ENCODE results near the gene H3-3A. TPM values are rescaled to one million over a fixed set of nuclear protein-coding genes. Genes with fewer than 3 reads are reported as not detected.

H3-3A gene
- total and polyA plus RNA-seq, 8 donors: 444 to 1,270 (median 1,187) TPM

GRCh38 chr1:226093621-226094020 lies 31.1 kb downstream of the H3-3A start:
- Histone ChIP-seq H3K4me1 (no peaks in the 10 kb centered on the region), H3K27me3 (no peaks in the 10 kb centered on the region), H3K27ac (no peak overlapping the region), H3K9me3 (no peaks in the 10 kb centered on the region), H3K36me3 (no peaks in the 10 kb centered on the region), H3K4me3 (no peak overlapping the region)
- TF ChIP-seq CTCF (IDR thresholded peaks at IDR 0.05): no peak
- intact Hi-C loops (cut with DNase I): no loop called here
- DNase-seq (no peak), ATAC-seq (no peak)

DNA sequence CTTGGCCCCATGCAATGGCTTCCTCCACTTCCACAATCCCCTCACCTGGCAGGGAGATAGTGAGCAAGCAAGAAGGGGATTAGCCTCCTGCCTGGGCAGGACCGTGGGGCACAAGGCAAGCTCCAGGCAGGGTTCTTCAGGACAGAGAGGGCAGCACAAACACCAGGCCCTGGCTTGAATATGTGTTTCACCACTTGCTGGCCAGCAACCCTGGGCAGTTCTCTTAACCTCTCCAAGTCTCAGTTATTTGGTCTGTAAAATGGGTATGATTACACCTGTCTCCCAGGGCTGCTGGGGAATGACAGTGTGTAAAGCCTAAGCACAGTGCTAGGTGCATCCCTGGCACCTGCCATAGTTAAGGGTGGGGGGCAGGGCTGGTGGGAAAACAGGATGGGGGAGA lies 31.9 kb downstream of the H3-3A start:
- TF ChIP-seq CTCF (IDR thresholded peaks at IDR 0.05): no peak
- Histone ChIP-seq H3K36me3 (no peaks in the 10 kb centered on the region), H3K4me3 (no peak overlapping the region), H3K9me3 (no peaks in the 10 kb centered on the region), H3K27ac (no peak overlapping the region), H3K27me3 (no peaks in the 10 kb centered on the region), H3K4me1 (no peaks in the 10 kb centered on the region)
- ATAC-seq (no peak), DNase-seq (no peak)
- intact Hi-C loops (cut with DNase I): no loop called here

GRCh38 chr1:226095286-226095685 lies 32.8 kb downstream of the H3-3A start:
- Histone ChIP-seq H3K27ac (no peak overlapping the region), H3K4me3 (no peak overlapping the region), H3K36me3 (no peaks in the 10 kb centered on the region), H3K4me1 (peaks cover under 1 to 3% of the 10 kb centered on the region in 2 donors), H3K9me3 (no peaks in the 10 kb centered on the region), H3K27me3 (no peaks in the 10 kb centered on the region)
- ATAC-seq (no peak), DNase-seq (no peak)
- TF ChIP-seq CTCF (IDR thresholded peaks at IDR 0.05): no peak
- intact Hi-C loops (cut with DNase I): no loop called here

DNA sequence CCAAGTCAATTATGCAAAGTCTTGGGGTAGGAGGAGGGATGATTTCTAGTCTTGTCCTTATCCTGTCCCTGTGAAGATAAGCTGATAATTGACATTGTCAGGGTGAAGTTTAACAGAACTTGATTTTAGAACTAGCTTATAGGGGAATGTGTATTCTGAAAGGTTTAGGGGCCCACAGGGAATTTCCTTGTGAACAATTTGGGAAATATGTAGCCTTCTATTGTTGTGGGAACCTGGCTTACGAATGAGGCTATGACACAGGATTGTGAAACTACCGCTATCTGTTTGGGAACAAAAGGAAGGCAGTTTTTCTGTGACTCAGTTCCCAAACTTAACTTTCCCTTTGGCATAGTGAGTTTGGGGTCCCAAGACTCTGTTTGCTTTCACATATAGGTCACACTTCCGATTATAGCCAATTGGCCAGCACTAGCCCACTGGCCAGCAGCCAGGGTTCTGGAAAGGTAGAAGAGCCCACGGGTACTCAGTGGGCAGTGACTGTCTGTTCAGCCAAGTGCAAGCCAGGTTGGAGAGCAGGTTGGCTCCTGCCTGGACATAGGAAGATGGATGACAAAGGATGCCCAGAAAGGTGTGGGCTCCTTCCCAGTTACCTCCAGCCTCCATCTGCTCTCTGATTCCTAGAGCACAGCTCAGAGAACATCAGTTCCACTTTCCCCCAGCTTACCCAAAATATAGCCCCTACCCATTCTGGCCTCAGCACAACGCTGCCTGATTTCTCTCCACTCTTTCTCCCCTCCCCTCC lies 35.5 kb downstream of the H3-3A start:
- no peak overlapping the region for H3K4me3 ChIP-seq
- no peak for TF ChIP-seq CTCF (IDR thresholded peaks at IDR 0.05)
- no peak overlapping the region for H3K27ac ChIP-seq
- H3K27me3 ChIP-seq: no peaks in the 10 kb centered on the region
- peaks cover 4 to 9% of the 10 kb centered on the region in 2 donors for H3K4me1 ChIP-seq
- no peaks in the 10 kb centered on the region for H3K36me3 ChIP-seq
- DNase-seq (no peak), ATAC-seq (no peak)
- H3K9me3 ChIP-seq: no peaks in the 10 kb centered on the region
- intact Hi-C loops (cut with DNase I): no loop called here

GRCh38 chr1:226098870-226099835 lies 36.6 kb downstream of the H3-3A start:
- no peak for TF ChIP-seq CTCF (IDR thresholded peaks at IDR 0.05)
- ATAC-seq (no peak), DNase-seq (no peak)
- no peaks in the 10 kb centered on the region for H3K9me3 ChIP-seq
- H3K36me3 ChIP-seq: no peaks in the 10 kb centered on the region
- H3K27me3 ChIP-seq: no peaks in the 10 kb centered on the region
- H3K4me3 ChIP-seq: no peak overlapping the region
- no peak overlapping the region for H3K27ac ChIP-seq
- peaks cover 4 to 9% of the 10 kb centered on the region in 2 donors for H3K4me1 ChIP-seq
- intact Hi-C loops (cut with DNase I): no loop called here
